ENCODE data around the gene LPCAT3.
A peak's percentile ranks its signal among the peaks of the same experiment; 100 is the strongest.

Gene LPCAT3

DNA sequence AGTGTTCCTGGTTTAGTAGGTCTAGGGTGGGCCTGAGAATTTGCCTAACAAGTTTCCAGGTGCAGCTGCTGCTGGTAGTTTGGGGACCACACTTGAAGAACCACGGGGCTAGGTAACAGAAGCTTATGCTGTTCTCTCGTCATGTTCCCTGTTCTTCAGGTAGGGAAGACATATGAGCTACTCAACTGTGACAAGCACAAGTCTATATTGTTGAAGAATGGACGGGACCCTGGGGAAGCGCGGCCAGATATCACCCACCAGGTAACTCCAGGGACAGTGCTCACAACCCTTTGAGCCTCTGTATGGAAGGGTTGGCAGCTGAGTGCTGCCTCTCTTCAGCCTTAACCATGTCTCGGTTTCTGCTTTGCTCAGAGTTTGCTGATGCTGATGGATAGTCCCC, 44.1 kb downstream of the LPCAT3 start:
- Histone ChIP-seq H3K4me3 (ENCODE audit: low read length, poor library complexity, severe bottlenecking) (no peak overlapping the region), H3K36me3 (ENCODE audit: insufficient read depth, low read length) (peaks cover 50% of the 10 kb centered on the region; the same call in 1 of the 2 replicates), H3K9me3 (ENCODE audit: insufficient read depth, low read depth, low read length) (no peaks in the 10 kb centered on the region), H4K20me1 (ENCODE audit: insufficient read depth, low read length, poor library complexity, severe bottlenecking) (peaks cover 3% of the 10 kb centered on the region), H3K27me3 (ENCODE audit: insufficient read depth, low read length, poor library complexity, severe bottlenecking) (no peaks in the 10 kb centered on the region), H3F3A (ENCODE audit: low read depth) (no peaks in the 10 kb centered on the region; the same call in 1 of the 2 replicates), H3K4me1 (ENCODE audit: insufficient read depth, low read length, poor library complexity, severe bottlenecking) (peaks cover 15% of the 10 kb centered on the region), H3K4me2 (ENCODE audit: low read depth, low read length, poor library complexity, severe bottlenecking) (no peak overlapping the region), H3K9ac (ENCODE audit: low read depth, low read length, poor library complexity, severe bottlenecking) (no peak overlapping the region), H3K79me2 (ENCODE audit: insufficient read depth, low read length) (peaks cover 39% of the 10 kb centered on the region), H3K9me2 (replicated peaks; ENCODE audit: low read depth, low read length) (no peaks in the 10 kb centered on the region), H2AFZ (ENCODE audit: low read length) (no peak overlapping the region)
- TF ChIP-seq, protein P1, sequence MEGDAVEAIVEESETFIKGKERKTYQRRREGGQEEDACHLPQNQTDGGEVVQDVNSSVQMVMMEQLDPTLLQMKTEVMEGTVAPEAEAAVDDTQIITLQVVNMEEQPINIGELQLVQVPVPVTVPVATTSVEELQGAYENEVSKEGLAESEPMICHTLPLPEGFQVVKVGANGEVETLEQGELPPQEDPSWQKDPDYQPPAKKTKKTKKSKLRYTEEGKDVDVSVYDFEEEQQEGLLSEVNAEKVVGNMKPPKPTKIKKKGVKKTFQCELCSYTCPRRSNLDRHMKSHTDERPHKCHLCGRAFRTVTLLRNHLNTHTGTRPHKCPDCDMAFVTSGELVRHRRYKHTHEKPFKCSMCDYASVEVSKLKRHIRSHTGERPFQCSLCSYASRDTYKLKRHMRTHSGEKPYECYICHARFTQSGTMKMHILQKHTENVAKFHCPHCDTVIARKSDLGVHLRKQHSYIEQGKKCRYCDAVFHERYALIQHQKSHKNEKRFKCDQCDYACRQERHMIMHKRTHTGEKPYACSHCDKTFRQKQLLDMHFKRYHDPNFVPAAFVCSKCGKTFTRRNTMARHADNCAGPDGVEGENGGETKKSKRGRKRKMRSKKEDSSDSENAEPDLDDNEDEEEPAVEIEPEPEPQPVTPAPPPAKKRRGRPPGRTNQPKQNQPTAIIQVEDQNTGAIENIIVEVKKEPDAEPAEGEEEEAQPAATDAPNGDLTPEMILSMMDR (conservative IDR thresholded peaks at IDR 0.05; ENCODE audit: low read length): no peak
- no peak for TF ChIP-seq EZH2phosphoT487 (IDR thresholded peaks at IDR 0.05; ENCODE audit: borderline replicate concordance)

DNA sequence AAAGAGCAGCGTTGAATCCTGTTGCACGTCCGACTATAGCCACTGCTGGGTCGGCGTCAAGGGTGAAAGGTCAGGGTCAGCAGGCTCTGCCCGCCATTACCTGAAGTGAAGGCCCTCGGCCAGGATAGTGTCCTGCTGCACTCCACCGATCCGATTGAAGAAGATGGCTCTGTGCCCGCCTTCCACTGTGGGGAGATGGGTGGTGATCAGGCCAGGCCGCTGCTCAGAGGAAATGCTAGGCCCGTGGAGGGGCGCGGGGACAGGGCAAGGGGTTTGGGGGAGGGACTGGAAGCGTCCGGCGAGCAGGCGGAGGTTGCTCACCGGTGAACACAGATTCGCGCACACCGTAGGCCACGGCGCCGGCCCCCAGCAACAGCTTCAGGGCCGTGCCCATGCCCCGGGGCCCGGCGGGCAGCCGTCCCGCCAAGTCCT, 48.2 kb downstream of the LPCAT3 start:
- Histone ChIP-seq H4K20me1 (ENCODE audit: insufficient read depth, low read length, poor library complexity, severe bottlenecking) (peaks cover 17% of the 10 kb centered on the region), H3K9me2 (replicated peaks; ENCODE audit: low read depth, low read length) (no peaks in the 10 kb centered on the region), H2AFZ (ENCODE audit: low read length) (0 out of 2 replicates have a peak overlapping the region, but pooled peaks have one; percentile 44), H3K4me2 (ENCODE audit: low read depth, low read length, poor library complexity, severe bottlenecking) (peak overlapping the region; percentile 99), H3K9me3 (ENCODE audit: insufficient read depth, low read depth, low read length) (no peaks in the 10 kb centered on the region), H3K9ac (ENCODE audit: low read depth, low read length, poor library complexity, severe bottlenecking) (peak overlapping the region; percentile 96), H3K4me1 (ENCODE audit: insufficient read depth, low read length, poor library complexity, severe bottlenecking) (peaks cover 28% of the 10 kb centered on the region), H3K4me3 (ENCODE audit: low read length, poor library complexity, severe bottlenecking) (peak overlapping the region; percentile 89), H3F3A (ENCODE audit: low read depth) (peaks cover 9% of the 10 kb centered on the region), H3K27me3 (ENCODE audit: insufficient read depth, low read length, poor library complexity, severe bottlenecking) (no peaks in the 10 kb centered on the region), H3K79me2 (ENCODE audit: insufficient read depth, low read length) (peaks cover 62% of the 10 kb centered on the region), H3K36me3 (ENCODE audit: insufficient read depth, low read length) (peaks cover 37% of the 10 kb centered on the region; the same call in 1 of the 2 replicates)
- no peak for TF ChIP-seq EZH2phosphoT487 (IDR thresholded peaks at IDR 0.05; ENCODE audit: borderline replicate concordance)
- TF ChIP-seq, protein P1 (conservative IDR thresholded peaks at IDR 0.05; ENCODE audit: low read length): no peak

DNA sequence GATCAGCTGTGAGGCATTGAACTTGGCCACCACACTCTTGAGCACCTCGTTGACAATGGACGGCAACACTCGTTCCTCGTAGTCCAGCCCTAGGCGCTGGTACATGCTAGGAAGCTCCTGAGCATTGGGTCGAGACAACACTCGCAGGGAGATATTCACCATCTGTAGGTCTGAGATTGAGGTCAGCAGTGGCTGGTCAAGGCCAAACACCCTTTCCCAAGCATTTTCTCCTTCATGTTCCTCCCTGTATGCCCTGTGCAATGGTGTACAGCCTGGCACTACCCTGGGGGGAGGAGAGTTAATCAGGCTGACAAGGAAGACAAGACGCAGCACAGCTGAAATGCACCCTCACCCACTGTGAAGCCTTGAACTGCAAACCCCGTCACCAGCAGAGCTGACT, 49.9 kb downstream of the LPCAT3 start:
- Histone ChIP-seq H2AFZ (ENCODE audit: low read length) (no peak overlapping the region), H3K4me2 (ENCODE audit: low read depth, low read length, poor library complexity, severe bottlenecking) (peak overlapping the region; percentile 99), H3F3A (ENCODE audit: low read depth) (peaks cover 13% of the 10 kb centered on the region), H3K27me3 (ENCODE audit: insufficient read depth, low read length, poor library complexity, severe bottlenecking) (no peaks in the 10 kb centered on the region), H4K20me1 (ENCODE audit: insufficient read depth, low read length, poor library complexity, severe bottlenecking) (peaks cover 17% of the 10 kb centered on the region), H3K4me3 (ENCODE audit: low read length, poor library complexity, severe bottlenecking) (peak overlapping the region; percentile 89), H3K9me2 (replicated peaks; ENCODE audit: low read depth, low read length) (no peaks in the 10 kb centered on the region), H3K9ac (ENCODE audit: low read depth, low read length, poor library complexity, severe bottlenecking) (peak overlapping the region; percentile 96), H3K36me3 (ENCODE audit: insufficient read depth, low read length) (peaks cover 27% of the 10 kb centered on the region; the same call in 1 of the 2 replicates), H3K4me1 (ENCODE audit: insufficient read depth, low read length, poor library complexity, severe bottlenecking) (peaks cover 34% of the 10 kb centered on the region), H3K9me3 (ENCODE audit: insufficient read depth, low read depth, low read length) (no peaks in the 10 kb centered on the region), H3K79me2 (ENCODE audit: insufficient read depth, low read length) (peaks cover 62% of the 10 kb centered on the region)
- TF ChIP-seq EZH2phosphoT487 (IDR thresholded peaks at IDR 0.05; ENCODE audit: borderline replicate concordance): no peak
- TF ChIP-seq, protein P1 (conservative IDR thresholded peaks at IDR 0.05; ENCODE audit: low read length): no peak
